ENCODE results near the gene GARNL3.

DNA sequence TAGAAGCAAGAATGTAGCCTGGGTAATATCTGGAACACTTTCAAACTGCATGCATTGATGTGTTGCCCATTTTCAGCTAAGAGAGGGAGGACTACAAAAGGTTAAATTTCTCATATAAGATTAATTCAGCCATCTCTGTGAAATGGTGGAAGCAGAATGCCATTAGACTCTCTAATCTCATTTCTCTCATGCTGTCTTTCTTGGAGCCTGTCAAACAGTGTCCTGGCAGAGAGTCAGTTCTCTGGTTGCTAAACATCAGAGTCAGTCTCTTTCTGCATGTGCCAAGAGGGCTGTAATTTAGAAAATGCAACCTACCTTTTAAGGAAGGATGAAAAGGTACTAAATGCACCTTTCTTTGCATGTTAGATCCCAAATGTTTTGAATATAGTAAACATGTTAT lies 910 bp upstream of the GARNL3 start:
- TF ChIP-seq CTCF (IDR thresholded peaks at IDR 0.05) (no peak), POLR2AphosphoS5 (IDR thresholded peaks at IDR 0.05) (no peak), POLR2A (IDR thresholded peaks at IDR 0.05) (no peak)

Measured in breast epithelium (tissue), 3 donors.